ENCODE results near the gene HNRNPU. TPM values are rescaled to one million over a fixed set of nuclear protein-coding genes. Genes with fewer than 3 reads are reported as not detected.

Gene HNRNPU
- polyA plus RNA-seq, 1 of the 3 experiments (the other 2 are of a cell fraction), result 164 TPM

GRCh38 chr1:244869950-244870349 lies 5.6 kb upstream of the HNRNPU start:
- POLR2A ChIA-PET, result no interaction called here
- no peaks in the 10 kb centered on the region for H4K20me1 ChIP-seq (ENCODE audit: insufficient read depth)
- no peaks in the 10 kb centered on the region for H3K36me3 ChIP-seq (replicated peaks in 1 of 2; ENCODE audit: control insufficient read depth in 1 of 2, insufficient read depth in 2 of 2, low read length in 1 of 2)
- no peaks in the 10 kb centered on the region for H3K79me2 ChIP-seq (ENCODE audit: insufficient read depth)
- H3K27me3 ChIP-seq (ENCODE audit: insufficient read depth), result no peaks in the 10 kb centered on the region
- no peak overlapping the region for H3K4me2 ChIP-seq
- no peak overlapping the region for H3K4me3 ChIP-seq (ENCODE audit: low read depth in 2 of 2, low read length in 1 of 2)
- H3K9me2 ChIP-seq, result no peaks in the 10 kb centered on the region
- no peaks in the 10 kb centered on the region for H3K9me3 ChIP-seq
- CTCF ChIA-PET, result no interaction called here
- TF ChIP-seq GABPA (IDR thresholded peaks at IDR 0.05; ENCODE audit: low read depth), result no peak
- TF ChIP-seq, protein P1, sequence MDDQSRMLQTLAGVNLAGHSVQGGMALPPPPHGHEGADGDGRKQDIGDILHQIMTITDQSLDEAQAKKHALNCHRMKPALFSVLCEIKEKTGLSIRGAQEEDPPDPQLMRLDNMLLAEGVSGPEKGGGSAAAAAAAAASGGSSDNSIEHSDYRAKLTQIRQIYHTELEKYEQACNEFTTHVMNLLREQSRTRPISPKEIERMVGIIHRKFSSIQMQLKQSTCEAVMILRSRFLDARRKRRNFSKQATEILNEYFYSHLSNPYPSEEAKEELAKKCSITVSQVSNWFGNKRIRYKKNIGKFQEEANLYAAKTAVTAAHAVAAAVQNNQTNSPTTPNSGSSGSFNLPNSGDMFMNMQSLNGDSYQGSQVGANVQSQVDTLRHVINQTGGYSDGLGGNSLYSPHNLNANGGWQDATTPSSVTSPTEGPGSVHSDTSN (IDR thresholded peaks at IDR 0.05), result no peak
- TF ChIP-seq RAD21 (IDR thresholded peaks at IDR 0.05; ENCODE audit: low read length), result no peak
- no peak for TF ChIP-seq RXRA (IDR thresholded peaks at IDR 0.05; ENCODE audit: borderline replicate concordance, low read depth)
- TF ChIP-seq POLR2AphosphoS5 (IDR thresholded peaks at IDR 0.05; ENCODE audit: low read depth, low read length), result no peak
- no peak for TF ChIP-seq JUND (IDR thresholded peaks at IDR 0.05)
- no peak for TF ChIP-seq SIN3A (IDR thresholded peaks at IDR 0.05; ENCODE audit: borderline replicate concordance, low read depth, low read length)
- TF ChIP-seq FOXJ3 (CRISPR knock-in tag; IDR thresholded peaks at IDR 0.05), result no peak
- no peak for TF ChIP-seq FOSL2 (IDR thresholded peaks at IDR 0.05; ENCODE audit: borderline replicate concordance, low read depth)
- no peak for TF ChIP-seq TEAD4 (IDR thresholded peaks at IDR 0.05; ENCODE audit: borderline replicate concordance, insufficient read depth)
- TF ChIP-seq RFX5 (IDR thresholded peaks at IDR 0.05; ENCODE audit: low read length), result no peak
- TF ChIP-seq NFIC (IDR thresholded peaks at IDR 0.05; ENCODE audit: borderline replicate concordance), result no peak
- TF ChIP-seq MXI1 (IDR thresholded peaks at IDR 0.05; ENCODE audit: low read depth, low read length), result no peak
- no peak for TF ChIP-seq YY1 (IDR thresholded peaks at IDR 0.05; ENCODE audit: low read depth)
- no peak for TF ChIP-seq RCOR1 (IDR thresholded peaks at IDR 0.05; ENCODE audit: low read length)
- no peak for TF ChIP-seq CHD2 (IDR thresholded peaks at IDR 0.05; ENCODE audit: low read length, partially characterized antibody)
- H3K27ac ChIP-seq (ENCODE audit: low read depth in 2 of 2, low read length in 1 of 2), result no peak overlapping the region
- peaks cover 8% of the 10 kb centered on the region for H3F3A ChIP-seq (replicated peaks; ENCODE audit: insufficient read depth)
- peaks cover 5 to 6% of the 10 kb centered on the region in 2 experiments; a peak in 3 of 4 replicates for H3K4me1 ChIP-seq (ENCODE audit: control insufficient read depth in 1 of 2, insufficient read depth in 2 of 2, low read depth in 1 of 2, low read length in 1 of 2)
- DNase-seq, result no peak
- no peak overlapping the region for H2AFZ ChIP-seq (ENCODE audit: low read depth)
- no peak overlapping the region for H3K9ac ChIP-seq
- 92% methylated on average over 4 of the region's 4 CpGs for WGBS (ENCODE audit: low lambda C conversion rate)

DNA sequence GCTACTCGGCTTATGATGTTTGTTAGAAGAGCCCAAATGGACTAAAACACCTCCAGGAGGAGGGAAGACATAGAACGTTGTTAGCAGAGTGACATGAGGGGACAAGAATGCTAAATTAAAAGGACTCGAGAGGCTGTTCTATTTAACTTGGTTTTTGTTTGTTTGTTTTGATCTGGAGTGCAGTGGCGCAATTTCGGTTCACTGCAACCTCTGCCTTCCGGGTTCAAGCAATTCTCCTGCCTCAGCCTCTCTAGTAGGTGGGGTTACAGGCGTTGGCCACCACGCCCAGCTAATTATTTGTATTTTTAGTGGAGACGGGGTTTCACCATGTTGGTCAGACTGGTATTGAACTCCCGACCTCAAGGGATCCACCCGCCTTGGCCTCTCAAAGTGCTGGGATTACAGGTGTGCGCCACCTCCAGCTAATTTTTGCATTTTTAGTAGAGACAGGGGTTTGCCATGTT lies 5.1 kb upstream of the HNRNPU start:
- Histone ChIP-seq H2AFZ (ENCODE audit: low read depth) (no peak overlapping the region), H3F3A (replicated peaks; ENCODE audit: insufficient read depth) (peaks cover 8% of the 10 kb centered on the region), H3K27ac (ENCODE audit: low read depth in 2 of 2, low read length in 1 of 2) (no peak overlapping the region), H3K9me3 (no peaks in the 10 kb centered on the region), H3K9me2 (no peaks in the 10 kb centered on the region), H3K36me3 (replicated peaks in 1 of 2; ENCODE audit: control insufficient read depth in 1 of 2, insufficient read depth in 2 of 2, low read length in 1 of 2) (no peaks in the 10 kb centered on the region), H4K20me1 (ENCODE audit: insufficient read depth) (no peaks in the 10 kb centered on the region), H3K4me3 (ENCODE audit: low read depth in 2 of 2, low read length in 1 of 2) (no peak overlapping the region), H3K4me2 (no peak overlapping the region), H3K27me3 (ENCODE audit: insufficient read depth) (no peaks in the 10 kb centered on the region), H3K4me1 (ENCODE audit: control insufficient read depth in 1 of 2, insufficient read depth in 2 of 2, low read depth in 1 of 2, low read length in 1 of 2) (peaks cover 7 to 10% of the 10 kb centered on the region in 2 experiments; a peak in 3 of 4 replicates), H3K79me2 (ENCODE audit: insufficient read depth) (no peaks in the 10 kb centered on the region), H3K9ac (no peak overlapping the region)
- CTCF ChIA-PET, result no interaction called here
- no peak for DNase-seq
- 91% methylated on average over 12 of the region's 12 CpGs for WGBS (ENCODE audit: low lambda C conversion rate)
- TF ChIP-seq ELF1 (IDR thresholded peaks at IDR 0.05), result no peak
- TF ChIP-seq USF2 (IDR thresholded peaks at IDR 0.05; ENCODE audit: borderline replicate concordance, low read depth, low read length), result no peak
- TF ChIP-seq, protein P2, sequence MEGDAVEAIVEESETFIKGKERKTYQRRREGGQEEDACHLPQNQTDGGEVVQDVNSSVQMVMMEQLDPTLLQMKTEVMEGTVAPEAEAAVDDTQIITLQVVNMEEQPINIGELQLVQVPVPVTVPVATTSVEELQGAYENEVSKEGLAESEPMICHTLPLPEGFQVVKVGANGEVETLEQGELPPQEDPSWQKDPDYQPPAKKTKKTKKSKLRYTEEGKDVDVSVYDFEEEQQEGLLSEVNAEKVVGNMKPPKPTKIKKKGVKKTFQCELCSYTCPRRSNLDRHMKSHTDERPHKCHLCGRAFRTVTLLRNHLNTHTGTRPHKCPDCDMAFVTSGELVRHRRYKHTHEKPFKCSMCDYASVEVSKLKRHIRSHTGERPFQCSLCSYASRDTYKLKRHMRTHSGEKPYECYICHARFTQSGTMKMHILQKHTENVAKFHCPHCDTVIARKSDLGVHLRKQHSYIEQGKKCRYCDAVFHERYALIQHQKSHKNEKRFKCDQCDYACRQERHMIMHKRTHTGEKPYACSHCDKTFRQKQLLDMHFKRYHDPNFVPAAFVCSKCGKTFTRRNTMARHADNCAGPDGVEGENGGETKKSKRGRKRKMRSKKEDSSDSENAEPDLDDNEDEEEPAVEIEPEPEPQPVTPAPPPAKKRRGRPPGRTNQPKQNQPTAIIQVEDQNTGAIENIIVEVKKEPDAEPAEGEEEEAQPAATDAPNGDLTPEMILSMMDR (IDR thresholded peaks at IDR 0.05), result no peak
- TF ChIP-seq MXI1 (IDR thresholded peaks at IDR 0.05; ENCODE audit: low read depth, low read length), result no peak
- TF ChIP-seq, protein P3, sequence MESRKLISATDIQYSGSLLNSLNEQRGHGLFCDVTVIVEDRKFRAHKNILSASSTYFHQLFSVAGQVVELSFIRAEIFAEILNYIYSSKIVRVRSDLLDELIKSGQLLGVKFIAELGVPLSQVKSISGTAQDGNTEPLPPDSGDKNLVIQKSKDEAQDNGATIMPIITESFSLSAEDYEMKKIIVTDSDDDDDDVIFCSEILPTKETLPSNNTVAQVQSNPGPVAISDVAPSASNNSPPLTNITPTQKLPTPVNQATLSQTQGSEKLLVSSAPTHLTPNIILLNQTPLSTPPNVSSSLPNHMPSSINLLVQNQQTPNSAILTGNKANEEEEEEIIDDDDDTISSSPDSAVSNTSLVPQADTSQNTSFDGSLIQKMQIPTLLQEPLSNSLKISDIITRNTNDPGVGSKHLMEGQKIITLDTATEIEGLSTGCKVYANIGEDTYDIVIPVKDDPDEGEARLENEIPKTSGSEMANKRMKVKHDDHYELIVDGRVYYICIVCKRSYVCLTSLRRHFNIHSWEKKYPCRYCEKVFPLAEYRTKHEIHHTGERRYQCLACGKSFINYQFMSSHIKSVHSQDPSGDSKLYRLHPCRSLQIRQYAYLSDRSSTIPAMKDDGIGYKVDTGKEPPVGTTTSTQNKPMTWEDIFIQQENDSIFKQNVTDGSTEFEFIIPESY (IDR thresholded peaks at IDR 0.05; ENCODE audit: borderline replicate concordance, low read depth), result no peak
- no peak for TF ChIP-seq NFIC (IDR thresholded peaks at IDR 0.05; ENCODE audit: borderline replicate concordance)
- no peak for TF ChIP-seq EP300 (IDR thresholded peaks at IDR 0.05; ENCODE audit: borderline replicate concordance in 1 of 2, low read depth in 1 of 2, low read length in 1 of 2)
- no peak for TF ChIP-seq FOXJ3 (CRISPR knock-in tag; IDR thresholded peaks at IDR 0.05)
- TF ChIP-seq, protein P4, sequence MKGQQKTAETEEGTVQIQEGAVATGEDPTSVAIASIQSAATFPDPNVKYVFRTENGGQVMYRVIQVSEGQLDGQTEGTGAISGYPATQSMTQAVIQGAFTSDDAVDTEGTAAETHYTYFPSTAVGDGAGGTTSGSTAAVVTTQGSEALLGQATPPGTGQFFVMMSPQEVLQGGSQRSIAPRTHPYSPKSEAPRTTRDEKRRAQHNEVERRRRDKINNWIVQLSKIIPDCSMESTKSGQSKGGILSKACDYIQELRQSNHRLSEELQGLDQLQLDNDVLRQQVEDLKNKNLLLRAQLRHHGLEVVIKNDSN (IDR thresholded peaks at IDR 0.05; ENCODE audit: borderline replicate concordance, low read depth), result no peak
- no peak for TF ChIP-seq RAD21 (IDR thresholded peaks at IDR 0.05; ENCODE audit: low read length)
- no peak for TF ChIP-seq MEF2A (IDR thresholded peaks at IDR 0.05; ENCODE audit: borderline replicate concordance, low read depth)
- POLR2A ChIA-PET, result no interaction called here

Data from SK-N-SH (cell line).